PC-9 (cell line): Measurements from ENCODE around the gene PKD2. TPM values are rescaled to one million over a fixed set of nuclear protein-coding genes. Genes with fewer than 3 reads are reported as not detected.

Experiments used
- BruUV-seq: library from RNA; stranded (reverse); fragments of 400-500 nt; replicated peaks from 2 replicates; lab custom pipeline; 2021; lab: Mats Ljungman, UMichigan
- CTCF ChIA-PET: fragments of 300-600 bp; sonication (Branson Sonifier 250); formaldehyde crosslinking; loops from one replicate; lab custom pipeline; 2022; ENCODE audit warnings: antibody characterized with exemption; lab: Charles Lee
- POLR2A ChIA-PET: fragments of 300-600 bp; sonication (Branson Sonifier 250); formaldehyde crosslinking; loops from one replicate; lab custom pipeline; 2022; ENCODE audit warnings: antibody characterized with exemption; ENCODE audit not compliant: unreplicated experiment; lab: Charles Lee
- DNase-seq, 2 experiments: peaks; one replicate each; pipeline versions ENCODE4 v3.0.0 to v3.0.0-alpha.2; 2015 to 2022; ENCODE audit warnings: mixed read lengths in 1 of 2
- H2AFZ ChIP-seq: fragments of 200-600 bp; sonication (generic); 2 replicates; pipeline ENCODE4 v1.8.1; 2017; ENCODE audit warnings: antibody characterized with exemption
- H3F3A ChIP-seq: fragments of 200-600 bp; sonication (generic); 2 replicates; pipeline ENCODE4 v1.8.1; 2017; ENCODE audit warnings: antibody characterized with exemption, mild to moderate bottlenecking, low read depth; ENCODE audit not compliant: insufficient read depth
- H3K27ac ChIP-seq: fragments of 200-600 bp; sonication (generic); 2 replicates; pipeline ENCODE4 v1.6.1; 2016; ENCODE audit warnings: mixed run types
- H3K27me3 ChIP-seq: fragments of 200-600 bp; sonication (generic); 2 replicates; pipeline ENCODE4 v1.6.1; 2016; ENCODE audit warnings: low read depth, mixed run types; ENCODE audit not compliant: insufficient read depth
- H3K36me3 ChIP-seq: fragments of 200-600 bp; sonication (generic); 2 replicates; pipeline ENCODE4 v1.6.1; 2016; ENCODE audit warnings: low read depth, mixed run types
- H3K4me1 ChIP-seq: fragments of 200-600 bp; sonication (generic); replicated peaks from 2 replicates; pipeline ENCODE4 v1.6.1; 2016; ENCODE audit warnings: mixed run types; ENCODE audit not compliant: insufficient read depth
- H3K4me2 ChIP-seq: fragments of 200-600 bp; sonication (generic); 2 replicates; pipeline ENCODE4 v1.6.1; 2017; ENCODE audit warnings: mixed run types
- H3K4me3 ChIP-seq: fragments of 200-600 bp; sonication (generic); 2 replicates; pipeline ENCODE4 v1.6.1; 2016; ENCODE audit warnings: mixed run types
- H3K79me2 ChIP-seq: fragments of 200-600 bp; sonication (generic); 2 replicates; pipeline ENCODE4 v1.6.1; 2017; ENCODE audit warnings: low read depth, mixed run types
- H3K9me2 ChIP-seq: fragments of 200-600 bp; sonication (generic); 2 replicates; pipeline ENCODE4 v1.8.1; 2017; ENCODE audit warnings: mild to moderate bottlenecking; ENCODE audit not compliant: insufficient read depth
- H3K9me3 ChIP-seq: fragments of 200-600 bp; sonication (generic); 2 replicates; pipeline ENCODE4 v1.8.1; 2016; ENCODE audit warnings: low read depth; ENCODE audit not compliant: insufficient read depth
- H4K20me1 ChIP-seq: fragments of 200-600 bp; sonication (generic); 2 replicates; pipeline ENCODE4 v1.8.1; 2017; ENCODE audit not compliant: insufficient read depth
- CTCF ChIP-seq: fragments of 200-600 bp; sonication (generic); conservative IDR thresholded peaks from 2 replicates; pipeline ENCODE4 v1.6.1; 2017; ENCODE audit warnings: mixed run types, antibody characterized with exemption, mild to moderate bottlenecking, moderate library complexity
- EZH2 ChIP-seq: fragments of 200-600 bp; sonication (generic); IDR thresholded peaks from 2 replicates; pipeline ENCODE4 v1.8.0; 2017; ENCODE audit warnings: antibody characterized with exemption, low read depth
- intact Hi-C: fragments of 100-400 bp; cut with micrococcal nuclease; formaldehyde crosslinking; loops from one replicate; pipeline ENCODE4 v1.10.0; 2022; ENCODE audit not compliant: unreplicated experiment
- total RNA-seq: library from RNA; stranded (reverse); gene quantifications from 2 replicates; pipeline ENCODE4 v1.2.3, GENCODE V29; 2021

The PKD2 gene
- total RNA-seq, 1 experiment from 2014 or later = 10.2 TPM

GRCh38 chr4:88102026-88102425, 94.6 kb downstream of the PKD2 start:
- intact Hi-C loops = no loop called here
- no peak overlapping the region for H3K27ac ChIP-seq
- no peaks in the 10 kb centered on the region for H4K20me1 ChIP-seq
- no TSS peak for BruUV-seq
- TF ChIP-seq CTCF = no peak
- TF ChIP-seq EZH2 = no peak
- no peaks in the 10 kb centered on the region; the same call in 1 of the 2 replicates for H3F3A ChIP-seq
- no peak overlapping the region for H3K4me3 ChIP-seq
- H3K4me1 ChIP-seq = peaks cover 15% of the 10 kb centered on the region
- H2AFZ ChIP-seq = no peak overlapping the region
- H3K9me3 ChIP-seq = no peaks in the 10 kb centered on the region
- H3K9me2 ChIP-seq = no peaks in the 10 kb centered on the region
- H3K4me2 ChIP-seq = no peak overlapping the region
- CTCF ChIA-PET = no interaction called here
- POLR2A ChIA-PET = no interaction called here
- H3K27me3 ChIP-seq = no peaks in the 10 kb centered on the region
- H3K36me3 ChIP-seq = no peaks in the 10 kb centered on the region
- DNase-seq = no peak
- H3K79me2 ChIP-seq = no peaks in the 10 kb centered on the region

GRCh38 chr4:88104902-88105610, 97.6 kb downstream of the PKD2 start:
- H3K4me1 ChIP-seq = peaks cover 25% of the 10 kb centered on the region
- BruUV-seq = no TSS peak
- intact Hi-C loops = loop anchor here (2.0 to 5.0 kb wide), 2 partner anchors 38 to 52 kb away; partner anchors contain the start of gene ABCG2
- H3F3A ChIP-seq = no peaks in the 10 kb centered on the region; the same call in 1 of the 2 replicates
- CTCF ChIA-PET = no interaction called here
- POLR2A ChIA-PET = no interaction called here
- no peak for TF ChIP-seq EZH2
- TF ChIP-seq CTCF = no peak
- no peaks in the 10 kb centered on the region for H3K79me2 ChIP-seq
- H4K20me1 ChIP-seq = no peaks in the 10 kb centered on the region
- H2AFZ ChIP-seq = no peak overlapping the region
- no peak overlapping the region for H3K4me3 ChIP-seq
- H3K27ac ChIP-seq = no peak overlapping the region
- no peaks in the 10 kb centered on the region for H3K36me3 ChIP-seq
- no peaks in the 10 kb centered on the region for H3K27me3 ChIP-seq
- H3K9me3 ChIP-seq = no peaks in the 10 kb centered on the region
- H3K9me2 ChIP-seq = no peaks in the 10 kb centered on the region
- H3K4me2 ChIP-seq = no peak overlapping the region; the same call in 1 of the 2 replicates
- DNase-seq = peak in 1 of 2 experiments; percentile 57

GRCh38 chr4:88106205-88106604, 98.8 kb downstream of the PKD2 start:
- TF ChIP-seq CTCF (no peak), EZH2 (no peak)
- Histone ChIP-seq H3K36me3 (no peaks in the 10 kb centered on the region), H3K27me3 (no peaks in the 10 kb centered on the region), H2AFZ (no peak overlapping the region), H3K27ac (no peak overlapping the region), H3F3A (no peaks in the 10 kb centered on the region; the same call in 1 of the 2 replicates), H3K9me2 (no peaks in the 10 kb centered on the region), H3K79me2 (no peaks in the 10 kb centered on the region), H3K9me3 (no peaks in the 10 kb centered on the region), H4K20me1 (no peaks in the 10 kb centered on the region), H3K4me3 (no peak overlapping the region), H3K4me1 (peaks cover 25% of the 10 kb centered on the region), H3K4me2 (no peak overlapping the region)
- no peak for DNase-seq
- intact Hi-C loops = loop anchor here (5.0 kb wide), 1 partner anchor 51 kb away; the partner anchor contains the start of gene ABCG2
- no TSS peak for BruUV-seq
- POLR2A ChIA-PET = no interaction called here
- CTCF ChIA-PET = no interaction called here
